ENCODE measurements around the gene MOCS1.

DNA sequence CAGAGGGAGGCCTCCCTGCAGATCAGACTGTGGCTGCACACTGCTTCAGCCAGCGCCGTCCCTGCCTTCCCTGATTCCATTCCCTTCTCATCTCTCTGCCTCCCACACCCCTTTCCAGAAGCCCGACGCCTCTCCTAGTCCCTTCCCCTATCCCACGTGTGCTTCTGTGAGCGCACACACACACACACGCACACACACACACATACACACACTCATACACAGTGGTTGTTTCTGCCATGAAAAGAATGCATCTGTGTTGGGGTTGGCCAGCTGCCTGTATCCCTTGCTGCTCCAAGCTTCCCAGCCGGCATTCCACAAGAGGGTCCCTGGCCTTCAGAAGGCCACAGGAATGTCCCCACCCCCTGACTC lies 51.7 kb downstream of the MOCS1 start:
- no peak for TF ChIP-seq CTCF (IDR thresholded peaks at IDR 0.05 in 4 of 5, conservative IDR thresholded peaks at IDR 0.05 in 1 of 5)
- TF ChIP-seq POLR2A (IDR thresholded peaks at IDR 0.05), result no peak
